Activated CD4-positive, alpha-beta T cell treated with anti-CD3 and anti-CD28 coated beads, Interleukin-2, amount 10 ng/mL, durations not matched to agents 24 days and 14 days (primary cell): Measurements from ENCODE around the gene RXRA. TPM values are rescaled to one million over a fixed set of nuclear protein-coding genes. Genes with fewer than 3 reads are reported as not detected.

Source experiments
- DNase-seq: peaks from one replicate; pipeline ENCODE4 v3.0.0; 2022
- H3K27ac Mint-ChIP-seq: one replicate; pipeline ENCODE4 v1.8.0; 2022; ENCODE audit warnings: mild to moderate bottlenecking, mixed read lengths
- H3K27me3 Mint-ChIP-seq: one replicate; pipeline ENCODE4 v1.8.0; 2022; ENCODE audit warnings: mixed read lengths
- H3K36me3 Mint-ChIP-seq: one replicate; pipeline ENCODE4 v1.8.0; 2022; ENCODE audit warnings: low read depth, mild to moderate bottlenecking, mixed read lengths
- H3K4me1 Mint-ChIP-seq: one replicate; pipeline ENCODE4 v1.8.0; 2021; ENCODE audit warnings: mixed read lengths
- H3K4me3 Mint-ChIP-seq: one replicate; pipeline ENCODE4 v1.8.0; 2022; ENCODE audit warnings: mild to moderate bottlenecking, moderate library complexity, mixed read lengths
- H3K9me3 Mint-ChIP-seq: one replicate; pipeline ENCODE4 v1.8.0; 2021; ENCODE audit warnings: mixed read lengths
- intact Hi-C: fragments of 100-400 bp; cut with micrococcal nuclease; formaldehyde crosslinking; loops from one replicate; pipeline ENCODE4 v1.15.1; 2023
- total RNA-seq: library from RNA; stranded (reverse); gene quantifications from 2 replicates; pipeline ENCODE4 v1.2.3, GENCODE V29; 2022

RXRA gene
- total RNA-seq, 1 donor from 2014 or later = 4.8 TPM

- no peak for DNase-seq
- H3K4me1 Mint-ChIP-seq = peaks cover 7% of the 10 kb centered on the region
- H3K27ac Mint-ChIP-seq = no peak overlapping the region
- peaks cover 6% of the 10 kb centered on the region for H3K27me3 Mint-ChIP-seq
- no peaks in the 10 kb centered on the region for H3K9me3 Mint-ChIP-seq
- no peak overlapping the region for H3K4me3 Mint-ChIP-seq
- no peaks in the 10 kb centered on the region for H3K36me3 Mint-ChIP-seq
- intact Hi-C loops = no loop called here
Measured at GRCh38 chr9:134411440-134412297, 85.4 kb downstream of the RXRA start.

- intact Hi-C loops = no loop called here
- peaks cover 2% of the 10 kb centered on the region for H3K4me1 Mint-ChIP-seq
Measured at GRCh38 chr9:134412298-134412711, 86.0 kb downstream of the RXRA start.

GRCh38 chr9:134413112-134413715, 87.0 kb downstream of the RXRA start:
- DNase-seq = no peak
- peaks cover 2% of the 10 kb centered on the region for H3K4me1 Mint-ChIP-seq
- peaks cover 6% of the 10 kb centered on the region for H3K27me3 Mint-ChIP-seq
- H3K9me3 Mint-ChIP-seq = no peaks in the 10 kb centered on the region
- no peak overlapping the region for H3K4me3 Mint-ChIP-seq
- H3K36me3 Mint-ChIP-seq = no peaks in the 10 kb centered on the region
- H3K27ac Mint-ChIP-seq = peak overlapping the region; percentile 1
- intact Hi-C loops = no loop called here

More at GRCh38 chr9:134412298-134412711, 86.0 kb downstream of the RXRA start:
- Mint-ChIP-seq H3K27me3 (peaks cover 6% of the 10 kb centered on the region), H3K9me3 (no peaks in the 10 kb centered on the region), H3K27ac (no peak overlapping the region), H3K4me3 (no peak overlapping the region), H3K36me3 (no peaks in the 10 kb centered on the region)
- no peak for DNase-seq

- no peaks in the 10 kb centered on the region for H3K9me3 Mint-ChIP-seq
- peaks cover 2% of the 10 kb centered on the region for H3K4me1 Mint-ChIP-seq
- H3K36me3 Mint-ChIP-seq = no peaks in the 10 kb centered on the region
- H3K27me3 Mint-ChIP-seq = peaks cover 4% of the 10 kb centered on the region
- DNase-seq = no peak
- intact Hi-C loops = no loop called here
- no peak overlapping the region for H3K4me3 Mint-ChIP-seq
- no peak overlapping the region for H3K27ac Mint-ChIP-seq
Measured at GRCh38 chr9:134413890-134414623, 87.8 kb downstream of the RXRA start.

GRCh38 chr9:134414900-134415425, 88.7 kb downstream of the RXRA start:
- DNase-seq = no peak
- intact Hi-C loops = no loop called here
- H3K4me3 Mint-ChIP-seq = no peak overlapping the region
- H3K36me3 Mint-ChIP-seq = no peaks in the 10 kb centered on the region
- H3K27me3 Mint-ChIP-seq = peaks cover 2% of the 10 kb centered on the region
- H3K4me1 Mint-ChIP-seq = peaks cover 2% of the 10 kb centered on the region
- H3K9me3 Mint-ChIP-seq = no peaks in the 10 kb centered on the region
- H3K27ac Mint-ChIP-seq = no peak overlapping the region

GRCh38 chr9:134416385-134417015, 90.2 kb downstream of the RXRA start:
- H3K27me3 Mint-ChIP-seq = no peaks in the 10 kb centered on the region
- intact Hi-C loops = no loop called here
- no peaks in the 10 kb centered on the region for H3K9me3 Mint-ChIP-seq
- H3K36me3 Mint-ChIP-seq = no peaks in the 10 kb centered on the region
- no peak for DNase-seq
- no peak overlapping the region for H3K27ac Mint-ChIP-seq
- peaks cover 2% of the 10 kb centered on the region for H3K4me1 Mint-ChIP-seq
- H3K4me3 Mint-ChIP-seq = no peak overlapping the region

- no peaks in the 10 kb centered on the region for H3K9me3 Mint-ChIP-seq
- H3K27ac Mint-ChIP-seq = no peak overlapping the region
- H3K4me3 Mint-ChIP-seq = no peak overlapping the region
- no peaks in the 10 kb centered on the region for H3K4me1 Mint-ChIP-seq
- no peak for DNase-seq
- intact Hi-C loops = no loop called here
- no peaks in the 10 kb centered on the region for H3K36me3 Mint-ChIP-seq
- no peaks in the 10 kb centered on the region for H3K27me3 Mint-ChIP-seq
Measured at GRCh38 chr9:134418354-134418753, 92.1 kb downstream of the RXRA start.

GRCh38 chr9:134419000-134419683, 92.9 kb downstream of the RXRA start:
- Mint-ChIP-seq H3K27ac (no peak overlapping the region), H3K36me3 (no peaks in the 10 kb centered on the region), H3K27me3 (no peaks in the 10 kb centered on the region), H3K4me3 (no peak overlapping the region), H3K9me3 (no peaks in the 10 kb centered on the region), H3K4me1 (no peaks in the 10 kb centered on the region)
- intact Hi-C loops = no loop called here
- DNase-seq = no peak

GRCh38 chr9:134419684-134420076, 93.4 kb downstream of the RXRA start:
- Mint-ChIP-seq H3K27ac (no peak overlapping the region), H3K36me3 (no peaks in the 10 kb centered on the region), H3K4me3 (no peak overlapping the region), H3K4me1 (no peaks in the 10 kb centered on the region), H3K9me3 (no peaks in the 10 kb centered on the region), H3K27me3 (no peaks in the 10 kb centered on the region)
- no peak for DNase-seq
- intact Hi-C loops = no loop called here

- no peaks in the 10 kb centered on the region for H3K27me3 Mint-ChIP-seq
- H3K9me3 Mint-ChIP-seq = no peaks in the 10 kb centered on the region
- no peak for DNase-seq
- H3K4me3 Mint-ChIP-seq = no peak overlapping the region
- H3K4me1 Mint-ChIP-seq = no peaks in the 10 kb centered on the region
- H3K36me3 Mint-ChIP-seq = no peaks in the 10 kb centered on the region
- intact Hi-C loops = no loop called here
- no peak overlapping the region for H3K27ac Mint-ChIP-seq
Measured at GRCh38 chr9:134420281-134420845, 94.1 kb downstream of the RXRA start.

- Mint-ChIP-seq H3K27ac (no peak overlapping the region), H3K27me3 (no peaks in the 10 kb centered on the region), H3K4me3 (no peak overlapping the region), H3K4me1 (no peaks in the 10 kb centered on the region), H3K9me3 (no peaks in the 10 kb centered on the region), H3K36me3 (no peaks in the 10 kb centered on the region)
- DNase-seq = no peak
- intact Hi-C loops = no loop called here
Measured at GRCh38 chr9:134420974-134421432, 94.7 kb downstream of the RXRA start.

- intact Hi-C loops = no loop called here
- DNase-seq = no peak
- H3K27me3 Mint-ChIP-seq = no peaks in the 10 kb centered on the region
- no peaks in the 10 kb centered on the region for H3K9me3 Mint-ChIP-seq
- H3K4me1 Mint-ChIP-seq = no peaks in the 10 kb centered on the region
- H3K4me3 Mint-ChIP-seq = no peak overlapping the region
- no peaks in the 10 kb centered on the region for H3K36me3 Mint-ChIP-seq
- no peak overlapping the region for H3K27ac Mint-ChIP-seq
Measured at GRCh38 chr9:134421888-134422287, 95.6 kb downstream of the RXRA start.
